Spleen (tissue), 7 donors: ENCODE data around the gene SHF.

Source experiments
- CTCF ChIP-seq, 11 experiments: fragments of 200-600 bp in 7 of 11; fragments of 450-650 bp in 4 of 11; sonication (generic) in 4 of 11; IDR thresholded peaks in 8 of 11; conservative IDR thresholded peaks in 3 of 11; 1 replicate in 7 of 11; 2 replicates in 4 of 11; pipeline versions ENCODE4 v1.4.0 to v1.8.0; 2016 to 2021; ENCODE audit warnings: antibody characterized with exemption in 11 of 11, inconsistent platforms in 4 of 11, mild to moderate bottlenecking in 1 of 11
- POLR2A ChIP-seq, 3 donors: fragments of 450-650 bp; IDR thresholded peaks; one replicate each; pipeline ENCODE4 v1.5.1; 2017; ENCODE audit warnings: antibody characterized with exemption in 3 of 3, mild to moderate bottlenecking in 1 of 3
- POLR2AphosphoS5 ChIP-seq, 3 donors: sonication (generic); formaldehyde crosslinking; IDR thresholded peaks; one replicate each; pipeline ENCODE4 v1.5.1; 2017; ENCODE audit warnings: antibody characterized with exemption in 3 of 3
- donor health status: DM: no; HTN: no; CAD: no; lungs with moderate emphysema.
- donor health status: DM: no; HTN: no; CAD: no.
- donor health status: DM: no; HTN: no; CAD: no.

GRCh38 chr15:45180648-45181436, 6.9 kb downstream of the SHF start:
- TF ChIP-seq CTCF (IDR thresholded peaks at IDR 0.05 in 8 of 11, conservative IDR thresholded peaks at IDR 0.05 in 3 of 11), result no peak
- TF ChIP-seq POLR2A (IDR thresholded peaks at IDR 0.05), result no peak
- TF ChIP-seq POLR2AphosphoS5 (IDR thresholded peaks at IDR 0.05), result no peak
